ENCODE data around the gene RAB22A. TPM values are rescaled to one million over a fixed set of nuclear protein-coding genes. Genes with fewer than 3 reads are reported as not detected.

RAB22A gene
- total RNA-seq, 2 donors from 2014 or later: 8.4 to 11.6 TPM

DNA sequence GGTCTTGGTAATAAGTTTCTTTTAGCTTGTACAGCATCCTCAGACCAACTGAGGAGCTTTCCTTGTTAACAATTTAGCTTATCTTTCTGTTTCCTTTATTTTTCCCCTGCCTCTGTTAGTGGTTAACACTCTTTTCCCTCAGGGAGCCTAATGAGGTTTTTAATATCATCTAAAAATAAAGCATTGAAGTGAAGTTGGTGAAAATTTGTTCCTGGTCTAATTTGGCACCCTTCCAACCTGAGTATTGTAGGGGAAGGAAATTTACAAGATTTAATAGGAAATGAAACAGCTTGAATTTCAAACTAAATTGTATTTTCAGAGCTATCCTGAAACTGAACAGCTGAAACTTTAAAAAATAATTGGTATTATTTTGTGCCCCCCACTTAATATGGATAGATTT lies 51.4 kb downstream of the RAB22A start:
- no peaks in the 10 kb centered on the region for H3K9me3 ChIP-seq (ENCODE audit: control insufficient read depth, low read length)
- no peak for DNase-seq
- no peak overlapping the region for H3K27ac ChIP-seq (ENCODE audit: low read depth, low read length)
- H3K27me3 ChIP-seq (ENCODE audit: control insufficient read depth, insufficient read depth, low read length, poor library complexity, severe bottlenecking): no peaks in the 10 kb centered on the region
- no peak overlapping the region for H3K4me3 Mint-ChIP-seq
- no peak overlapping the region for H3K27ac Mint-ChIP-seq
- no peaks in the 10 kb centered on the region for H3K9me3 Mint-ChIP-seq
- H3K4me1 Mint-ChIP-seq: no peaks in the 10 kb centered on the region
- peaks cover 48% of the 10 kb centered on the region for H3K36me3 Mint-ChIP-seq (ENCODE audit: low read depth)
- TF ChIP-seq, protein P1, sequence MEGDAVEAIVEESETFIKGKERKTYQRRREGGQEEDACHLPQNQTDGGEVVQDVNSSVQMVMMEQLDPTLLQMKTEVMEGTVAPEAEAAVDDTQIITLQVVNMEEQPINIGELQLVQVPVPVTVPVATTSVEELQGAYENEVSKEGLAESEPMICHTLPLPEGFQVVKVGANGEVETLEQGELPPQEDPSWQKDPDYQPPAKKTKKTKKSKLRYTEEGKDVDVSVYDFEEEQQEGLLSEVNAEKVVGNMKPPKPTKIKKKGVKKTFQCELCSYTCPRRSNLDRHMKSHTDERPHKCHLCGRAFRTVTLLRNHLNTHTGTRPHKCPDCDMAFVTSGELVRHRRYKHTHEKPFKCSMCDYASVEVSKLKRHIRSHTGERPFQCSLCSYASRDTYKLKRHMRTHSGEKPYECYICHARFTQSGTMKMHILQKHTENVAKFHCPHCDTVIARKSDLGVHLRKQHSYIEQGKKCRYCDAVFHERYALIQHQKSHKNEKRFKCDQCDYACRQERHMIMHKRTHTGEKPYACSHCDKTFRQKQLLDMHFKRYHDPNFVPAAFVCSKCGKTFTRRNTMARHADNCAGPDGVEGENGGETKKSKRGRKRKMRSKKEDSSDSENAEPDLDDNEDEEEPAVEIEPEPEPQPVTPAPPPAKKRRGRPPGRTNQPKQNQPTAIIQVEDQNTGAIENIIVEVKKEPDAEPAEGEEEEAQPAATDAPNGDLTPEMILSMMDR (conservative IDR thresholded peaks at IDR 0.05): no peak
- H3K4me1 ChIP-seq (ENCODE audit: control insufficient read depth, insufficient read depth, low read length): no peaks in the 10 kb centered on the region
- H3K36me3 ChIP-seq (ENCODE audit: control insufficient read depth, insufficient read depth, low read length): peaks cover 85% of the 10 kb centered on the region
- no peak overlapping the region for H3K4me3 ChIP-seq (ENCODE audit: low read length)
- H3K9ac ChIP-seq (ENCODE audit: extremely low read depth, low read length, poor library complexity, severe bottlenecking): no peak overlapping the region
- no peaks in the 10 kb centered on the region for H3K27me3 Mint-ChIP-seq (ENCODE audit: insufficient read depth)

DNA sequence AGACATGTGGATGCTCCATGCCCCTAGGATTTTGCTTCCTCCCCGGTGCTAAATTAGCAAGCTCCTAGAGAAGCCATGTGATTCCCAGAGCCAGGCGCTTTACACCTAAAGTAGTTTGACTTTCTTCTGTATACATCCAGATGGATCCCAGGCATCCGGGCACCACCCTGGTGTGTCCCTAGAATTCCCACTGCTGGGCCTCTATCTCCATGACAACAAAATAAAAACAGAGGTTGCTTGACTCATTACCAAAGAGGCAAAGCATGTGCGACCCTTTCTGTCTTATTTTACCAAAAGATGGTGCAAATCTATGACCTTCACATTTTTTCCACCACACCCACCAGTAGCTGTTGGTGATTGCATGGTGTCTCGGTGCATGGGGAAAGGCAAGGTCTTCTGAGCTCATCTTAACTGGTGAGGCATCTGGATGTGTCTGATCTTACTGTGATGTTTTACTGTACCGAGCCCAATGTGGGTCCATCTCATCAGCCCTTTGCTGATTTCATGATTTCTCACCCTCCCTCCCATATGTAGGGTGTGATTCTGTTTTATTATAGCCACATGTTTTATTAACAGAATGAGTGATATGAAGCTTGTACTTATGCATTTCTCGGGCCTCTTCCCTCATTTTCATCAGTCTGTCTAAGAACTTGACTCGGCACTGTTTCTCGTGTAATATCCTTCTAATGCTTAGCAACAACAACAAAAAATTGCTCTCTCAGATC lies 52.1 kb downstream of the RAB22A start:
- Mint-ChIP-seq H3K36me3 (ENCODE audit: low read depth) (peaks cover 49% of the 10 kb centered on the region), H3K4me1 (no peaks in the 10 kb centered on the region), H3K4me3 (no peak overlapping the region), H3K27me3 (ENCODE audit: insufficient read depth) (no peaks in the 10 kb centered on the region), H3K9me3 (no peaks in the 10 kb centered on the region), H3K27ac (no peak overlapping the region)
- H3K9me3 ChIP-seq (ENCODE audit: control insufficient read depth, low read length): no peaks in the 10 kb centered on the region
- DNase-seq: no peak
- H3K4me1 ChIP-seq (ENCODE audit: control insufficient read depth, insufficient read depth, low read length): no peaks in the 10 kb centered on the region
- no peaks in the 10 kb centered on the region for H3K27me3 ChIP-seq (ENCODE audit: control insufficient read depth, insufficient read depth, low read length, poor library complexity, severe bottlenecking)
- peaks cover 85% of the 10 kb centered on the region for H3K36me3 ChIP-seq (ENCODE audit: control insufficient read depth, insufficient read depth, low read length)
- H3K9ac ChIP-seq (ENCODE audit: extremely low read depth, low read length, poor library complexity, severe bottlenecking): no peak overlapping the region
- WGBS, 2 experiments (ENCODE audit: insufficient coverage in 1 of 2, insufficient read length in 1 of 2): 94% methylated on average over 3 to 9 of the region's 9 CpGs
- no peak overlapping the region for H3K4me3 ChIP-seq (ENCODE audit: low read length)
- no peak overlapping the region for H3K27ac ChIP-seq (ENCODE audit: low read depth, low read length)
- TF ChIP-seq, protein P1 (conservative IDR thresholded peaks at IDR 0.05): no peak

DNA sequence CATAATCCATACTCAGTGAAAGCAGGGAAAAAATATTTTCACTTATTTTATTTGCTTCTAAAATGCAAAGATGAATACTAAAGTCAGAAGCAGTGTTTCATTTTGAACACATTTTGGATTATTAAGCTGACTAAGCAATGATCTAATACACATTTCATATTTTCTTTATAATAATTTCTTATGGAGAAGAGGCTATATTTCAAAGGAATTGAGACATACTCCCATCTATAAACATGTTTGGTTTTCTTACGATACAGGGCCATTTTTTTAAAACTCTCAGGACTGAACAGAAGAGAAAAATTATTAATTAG lies 52.6 kb downstream of the RAB22A start:
- Mint-ChIP-seq H3K36me3 (ENCODE audit: low read depth) (peaks cover 45% of the 10 kb centered on the region), H3K4me3 (no peak overlapping the region), H3K4me1 (no peaks in the 10 kb centered on the region), H3K27ac (no peak overlapping the region), H3K9me3 (no peaks in the 10 kb centered on the region), H3K27me3 (ENCODE audit: insufficient read depth) (no peaks in the 10 kb centered on the region)
- WGBS, 2 experiments (ENCODE audit: insufficient coverage in 1 of 2, insufficient read length in 1 of 2): 100% methylated on average over 1 of the region's 1 CpG; no CpG with 5 or more reads in 1 of the 2 experiments
- Histone ChIP-seq H3K27me3 (ENCODE audit: control insufficient read depth, insufficient read depth, low read length, poor library complexity, severe bottlenecking) (no peaks in the 10 kb centered on the region), H3K9me3 (ENCODE audit: control insufficient read depth, low read length) (no peaks in the 10 kb centered on the region), H3K27ac (ENCODE audit: low read depth, low read length) (no peak overlapping the region), H3K9ac (ENCODE audit: extremely low read depth, low read length, poor library complexity, severe bottlenecking) (no peak overlapping the region), H3K4me1 (ENCODE audit: control insufficient read depth, insufficient read depth, low read length) (no peaks in the 10 kb centered on the region), H3K4me3 (ENCODE audit: low read length) (no peak overlapping the region), H3K36me3 (ENCODE audit: control insufficient read depth, insufficient read depth, low read length) (peaks cover 85% of the 10 kb centered on the region)
- TF ChIP-seq, protein P1 (conservative IDR thresholded peaks at IDR 0.05): no peak
- DNase-seq: no peak

All from endodermal cell (in vitro differentiated cells).